IPS-NIHi7 (cell line): ENCODE results near the gene MAGI2.
A peak's percentile ranks its signal among the peaks of the same experiment; 100 is the strongest.

Experiments used
- DNase-seq: peaks from one replicate; pipeline ENCODE4 v3.0.0; 2012; ENCODE audit warnings: mixed read lengths; ENCODE audit errors: extremely low spot score

Gene MAGI2

DNA sequence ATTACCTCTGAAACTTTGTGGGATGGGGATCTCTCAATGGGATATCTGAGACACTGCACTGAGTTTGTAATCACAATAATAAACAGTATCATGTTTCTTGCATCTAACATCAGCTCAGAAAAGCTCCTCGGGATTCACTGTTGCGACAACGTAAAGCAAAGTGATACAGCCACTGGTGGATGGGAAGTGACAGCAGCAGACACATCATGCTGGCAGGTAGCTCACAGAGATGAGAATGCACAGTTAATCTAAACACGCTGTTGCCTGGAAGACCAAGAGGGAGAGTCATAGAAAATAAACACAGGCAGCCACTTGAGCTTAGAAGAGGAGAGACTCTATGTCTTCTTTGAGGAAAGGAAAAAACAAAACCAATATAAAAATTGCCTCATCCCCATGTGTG lies 513.8 kb downstream of the MAGI2 start:
- no peak for DNase-seq

- DNase-seq, result peak; percentile 55
These were observed 528.9 kb downstream of the MAGI2 start for GRCh38 chr7:78924581-78924980.

- DNase-seq, result no peak
These were observed 540.7 kb downstream of the MAGI2 start for GRCh38 chr7:78912781-78913180.

- DNase-seq, result no peak
These were observed 546.7 kb downstream of the MAGI2 start for GRCh38 chr7:78906735-78907134.

GRCh38 chr7:78905436-78905835 lies 548.0 kb downstream of the MAGI2 start:
- no peak for DNase-seq

DNA sequence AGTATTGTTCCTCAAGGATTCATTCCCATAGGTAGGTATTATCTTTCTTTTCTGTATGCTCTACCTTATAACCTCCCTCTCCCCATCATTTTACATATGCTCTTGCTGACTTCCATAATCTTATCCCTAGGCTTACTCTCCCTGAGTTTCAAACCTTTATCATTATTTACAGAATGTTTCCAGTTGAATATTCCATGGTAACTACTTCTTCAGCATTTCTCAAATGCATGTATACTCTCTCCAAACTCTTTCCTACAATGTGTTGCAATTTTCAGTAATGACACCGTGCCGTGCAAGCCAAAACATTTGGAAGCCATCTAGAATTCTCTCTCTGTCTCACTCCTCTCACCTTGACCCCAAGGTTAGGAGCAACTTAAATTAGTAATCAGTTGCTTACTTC lies 548.5 kb downstream of the MAGI2 start:
- DNase-seq, result no peak

DNA sequence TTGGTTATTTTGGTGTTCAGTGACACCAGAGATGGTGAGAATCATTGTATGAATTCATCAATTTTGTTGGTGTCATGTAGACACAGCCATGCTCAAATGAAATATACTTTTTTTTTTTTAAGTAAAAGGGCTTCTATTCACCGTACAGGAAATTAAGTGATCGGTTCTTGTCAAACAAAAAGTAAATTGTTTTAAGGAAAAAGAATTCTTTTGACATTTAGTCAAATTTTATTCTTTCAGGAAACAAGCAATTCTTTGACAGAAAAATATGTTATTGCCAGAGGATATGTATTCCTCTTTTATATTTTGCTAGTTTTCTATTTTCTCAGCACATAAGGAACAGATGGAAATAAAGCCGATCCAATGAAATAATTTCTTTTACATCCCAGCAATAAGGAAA lies 551.9 kb downstream of the MAGI2 start:
- DNase-seq, result no peak

GRCh38 chr7:78900806-78901205 lies 552.7 kb downstream of the MAGI2 start:
- DNase-seq, result no peak

- no peak for DNase-seq
These were observed 558.1 kb downstream of the MAGI2 start for GRCh38 chr7:78895393-78895792.

DNA sequence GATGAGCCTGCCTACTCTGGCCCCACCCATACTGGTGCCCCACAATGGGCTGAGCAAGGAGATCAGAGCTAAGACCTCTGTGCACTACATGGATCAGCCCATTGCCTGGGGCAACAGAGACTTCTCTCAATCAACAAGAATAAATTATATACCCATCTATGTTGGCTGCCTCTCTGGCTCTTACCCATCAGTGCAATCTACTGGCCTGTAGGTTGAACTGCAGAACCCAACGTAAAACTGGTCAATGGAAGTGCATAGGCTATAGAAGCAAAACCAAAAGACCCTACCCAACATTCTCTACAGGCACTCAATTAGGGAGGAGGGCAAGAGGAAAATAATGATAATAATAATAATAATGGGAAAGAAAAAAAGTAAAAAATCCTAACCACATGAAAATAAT lies 574.3 kb downstream of the MAGI2 start:
- DNase-seq, result no peak

DNA sequence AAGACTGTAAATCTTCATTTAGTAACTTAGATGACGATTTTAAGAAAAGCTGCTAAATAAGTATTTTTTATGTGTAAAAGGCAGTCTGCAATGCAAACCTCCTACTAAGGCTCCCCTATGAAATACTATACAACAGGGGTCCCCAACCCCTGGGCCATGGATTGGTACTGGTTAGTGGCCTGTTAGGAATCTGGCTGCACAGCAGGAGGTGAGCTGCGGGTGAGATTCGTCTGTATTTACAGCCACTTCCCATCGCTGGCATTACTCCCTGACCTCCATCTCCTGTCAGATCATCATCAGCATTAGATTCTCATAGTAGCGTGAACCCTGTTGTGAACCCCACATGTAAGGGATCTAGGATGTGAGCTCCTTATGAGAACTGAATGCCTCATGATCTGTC lies 580.4 kb downstream of the MAGI2 start:
- no peak for DNase-seq

- no peak for DNase-seq
These were observed 589.1 kb downstream of the MAGI2 start for GRCh38 chr7:78864339-78864738.

DNA sequence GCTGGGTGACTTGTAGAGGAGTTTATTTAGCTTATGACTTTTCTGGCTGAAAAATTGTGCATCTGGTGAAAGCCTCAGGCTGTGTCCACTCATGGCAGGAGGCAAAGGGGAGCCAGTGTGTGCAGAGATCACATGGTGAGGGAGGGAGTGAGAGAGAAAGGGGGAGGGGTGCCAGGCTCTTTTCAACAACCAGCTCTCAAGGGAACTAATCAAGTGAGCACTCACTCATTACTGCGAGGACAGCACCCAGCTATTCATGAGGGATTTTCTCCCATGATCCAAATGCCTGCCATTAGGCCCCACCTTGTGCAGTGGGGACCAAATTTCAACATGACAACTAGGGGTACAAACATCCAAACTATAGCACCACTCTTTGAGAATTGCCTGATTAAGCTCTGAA lies 590.2 kb downstream of the MAGI2 start:
- DNase-seq, result no peak

DNA sequence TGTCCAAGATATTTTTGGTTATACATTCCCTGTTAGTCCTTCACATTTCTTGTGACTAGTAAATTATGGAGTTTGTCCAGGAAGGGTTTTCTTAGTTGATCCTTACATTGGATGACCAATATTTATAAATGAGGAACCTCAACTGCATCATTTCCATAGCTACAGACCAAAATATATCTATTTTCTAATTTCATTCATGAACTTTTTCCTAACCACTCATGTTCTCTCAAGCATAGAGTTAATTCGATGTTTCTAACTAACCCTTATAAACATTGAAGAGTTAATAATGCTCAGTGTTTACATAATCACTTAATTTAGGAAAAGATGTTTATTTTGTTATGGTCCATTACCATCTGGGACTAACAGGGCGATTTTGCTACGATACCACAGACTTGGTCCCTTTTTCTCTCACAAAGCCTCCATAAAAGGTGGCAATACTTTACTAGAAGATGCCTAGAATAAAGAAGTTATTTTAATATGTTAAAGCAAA lies 591.0 kb downstream of the MAGI2 start:
- no peak for DNase-seq

GRCh38 chr7:78852951-78853350 lies 600.5 kb downstream of the MAGI2 start:
- DNase-seq, result no peak

GRCh38 chr7:78850093-78850740 lies 603.2 kb downstream of the MAGI2 start:
- DNase-seq, result no peak

- no peak for DNase-seq
These were observed 608.3 kb downstream of the MAGI2 start for GRCh38 chr7:78845155-78845554.

GRCh38 chr7:78842068-78842467 lies 611.4 kb downstream of the MAGI2 start:
- no peak for DNase-seq

GRCh38 chr7:78835897-78836296 lies 617.6 kb downstream of the MAGI2 start:
- DNase-seq, result no peak

DNA sequence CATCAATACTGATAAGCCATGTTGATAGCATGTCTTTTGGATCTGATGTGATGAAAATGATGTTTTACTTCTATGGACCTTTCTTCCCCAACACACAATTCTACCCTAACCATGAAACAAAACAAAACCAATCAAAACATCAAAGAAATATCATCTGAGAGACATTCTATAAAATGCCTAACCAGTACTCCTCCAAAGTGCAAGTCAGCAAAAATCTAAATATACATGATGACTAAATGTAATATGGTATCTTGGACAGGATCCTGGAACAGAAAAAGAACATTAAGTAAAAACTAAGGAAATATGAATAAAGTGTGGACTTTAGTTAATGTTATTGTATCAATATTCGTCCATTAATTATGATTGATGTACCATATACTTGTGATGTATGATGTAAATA lies 625.1 kb downstream of the MAGI2 start:
- no peak for DNase-seq

DNA sequence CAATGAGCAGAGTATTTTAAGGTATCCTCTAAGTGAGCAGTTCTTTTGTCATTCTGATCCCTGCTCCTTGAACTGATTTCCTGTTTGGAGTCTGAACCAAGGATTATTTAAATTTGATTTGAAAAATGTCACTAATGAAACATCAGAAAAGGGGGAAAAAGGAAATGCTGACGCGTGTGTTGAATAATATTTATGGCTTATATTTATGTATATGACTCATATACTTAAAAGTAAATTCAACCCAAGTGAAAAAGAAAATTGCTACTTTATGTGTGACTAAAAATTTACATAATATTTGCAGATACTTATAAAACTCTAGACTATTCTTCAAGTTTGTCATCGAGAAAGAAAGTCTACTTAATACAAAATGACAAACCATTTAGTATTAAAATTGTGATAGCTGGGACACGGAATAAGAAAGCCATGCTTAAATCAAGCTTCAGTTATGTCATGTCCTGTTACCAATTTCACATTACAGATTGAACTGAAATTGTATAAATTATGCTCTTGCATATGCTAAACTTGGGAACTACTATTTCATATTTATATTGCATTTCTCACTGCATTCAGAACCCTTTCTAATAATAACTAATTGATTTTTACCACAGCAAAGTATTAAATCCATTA lies 649.9 kb downstream of the MAGI2 start:
- DNase-seq, result no peak

- peak; percentile 12 for DNase-seq
These were observed 659.4 kb downstream of the MAGI2 start for GRCh38 chr7:78794101-78794500.

- no peak for DNase-seq
These were observed 660.8 kb downstream of the MAGI2 start for GRCh38 chr7:78792624-78793023.

- DNase-seq, result no peak
These were observed 661.5 kb downstream of the MAGI2 start for GRCh38 chr7:78792006-78792405.
